Measurements from ENCODE around the gene IL21R. TPM values are rescaled to one million over a fixed set of nuclear protein-coding genes. Genes with fewer than 3 reads are reported as not detected.

Gene IL21R
- 0.28 and 0.42 TPM in 2 replicates for total RNA-seq

DNA sequence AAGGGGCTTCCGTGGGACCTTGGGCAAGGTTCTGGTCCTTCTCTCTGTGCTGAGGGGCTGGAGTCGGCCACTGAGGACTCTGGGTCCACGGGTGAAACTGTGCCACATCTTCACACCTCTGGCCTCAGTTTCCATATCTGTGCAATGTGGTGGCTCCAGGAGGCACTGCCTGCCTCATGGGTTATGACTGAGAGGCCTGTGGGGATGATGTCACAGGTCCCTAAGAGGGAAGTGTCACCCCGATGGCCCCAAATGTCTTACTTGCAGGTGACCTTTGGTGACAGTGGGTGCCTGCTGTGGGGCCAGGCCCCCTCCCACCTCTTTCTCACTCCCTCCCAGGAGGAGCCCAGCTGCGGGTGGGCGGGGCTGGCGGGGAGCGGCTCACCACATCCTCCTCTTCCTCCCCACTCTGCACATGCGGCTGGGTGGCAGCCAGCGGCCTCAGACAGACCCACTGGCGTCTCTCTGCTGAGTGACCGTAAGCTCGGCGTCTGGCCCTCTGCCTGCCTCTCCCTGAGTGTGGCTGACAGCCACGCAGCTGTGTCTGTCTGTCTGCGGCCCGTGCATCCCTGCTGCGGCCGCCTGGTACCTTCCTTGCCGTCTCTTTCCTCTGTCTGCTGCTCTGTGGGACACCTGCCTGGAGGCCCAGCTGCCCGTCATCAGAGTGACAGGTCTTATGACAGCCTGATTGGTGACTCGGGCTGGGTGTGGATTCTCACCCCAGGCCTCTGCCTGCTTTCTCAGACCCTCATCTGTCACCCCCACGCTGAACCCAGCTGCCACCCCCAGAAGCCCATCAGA, at the start of gene IL21R:
TSS of gene IL21R (plus strand) at position 407 of the 801 bp plus-strand sequence. CDS start 27,898 bp downstream, outside the sequence.

Other genes with a start within 250 kb of the IL21R start
- gene KDM8, start 198.6 kb upstream of the IL21R start, total RNA-seq: 2.4 and 4.8 TPM in 2 replicates
- 69.4 and 70.0 TPM in 2 replicates for gene NSMCE1, start 133.4 kb upstream of the IL21R start, total RNA-seq
- 95.1 and 96.6 TPM in 2 replicates for gene IL4R, start 88.2 kb upstream of the IL21R start, total RNA-seq
- gene GTF3C1, start 147.7 kb downstream of the IL21R start, total RNA-seq: 71.6 and 87.0 TPM in 2 replicates
- gene KATNIP, start 148.0 kb downstream of the IL21R start, total RNA-seq: 11.1 and 11.2 TPM in 2 replicates

Data from airway epithelial cell (primary cell).